Left colon (tissue), 2 donors: ENCODE data around the gene OR2A12. TPM values are rescaled to one million over a fixed set of nuclear protein-coding genes. Genes with fewer than 3 reads are reported as not detected.
"Not testable (repeated sequence)": the region's sequence is repeated elsewhere in the genome, so short reads cannot be mapped to it uniquely, and the experiment has no call there.

Experiments
- ATAC-seq: fragments of 200-7000 bp; cut with Tn5 transposase; one replicate; pipeline ENCODE4 v1.9.1; 2020; ENCODE audit warnings: mild to moderate bottlenecking, moderate library complexity
- DNase-seq, 2 donors: peaks; one replicate each; pipeline ENCODE4 v3.0.0-alpha.2; 2020
- intact Hi-C, 2 donors: fragments of 100-400 bp; cut with DNase I in 1 of 2; cut with micrococcal nuclease in 1 of 2; formaldehyde crosslinking; loops; one replicate each; pipeline versions ENCODE4 v1.11.2 to v1.14.0; 2022; cut with DNase I, micrococcal nuclease
- long read RNA-seq: library from polyadenylated mRNA; unstranded; transcript quantifications from one replicate; pipeline ENCODE4 v2.0.0, GENCODE V29; 2021
- total RNA-seq, 2 donors: library from RNA; stranded (reverse); fragmentation: NEBNext Ultra II Directional; extraction: Animal tissue kit (Norgen Biotek cat#: 25700); gene quantifications; one replicate each; pipeline ENCODE4 v1.2.1, GENCODE V29; 2021
- donor health status: DM: no; HTN: no; CAD: no.
- donor health status: DM: yes; HTN: yes; CAD: no.

Gene OR2A12, protein sequence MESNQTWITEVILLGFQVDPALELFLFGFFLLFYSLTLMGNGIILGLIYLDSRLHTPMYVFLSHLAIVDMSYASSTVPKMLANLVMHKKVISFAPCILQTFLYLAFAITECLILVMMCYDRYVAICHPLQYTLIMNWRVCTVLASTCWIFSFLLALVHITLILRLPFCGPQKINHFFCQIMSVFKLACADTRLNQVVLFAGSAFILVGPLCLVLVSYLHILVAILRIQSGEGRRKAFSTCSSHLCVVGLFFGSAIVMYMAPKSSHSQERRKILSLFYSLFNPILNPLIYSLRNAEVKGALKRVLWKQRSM
- not detected for total RNA-seq
- long read RNA-seq, result 0 reads

- no peak for ATAC-seq
- intact Hi-C loops, result no loop called here
- no peak for DNase-seq
Measured at GRCh38 chr7:144085978-144086377, at the start of gene OR2A12. Gene OR2A12 (plus strand): TSS chr7:144086278. CDS start chr7:144095108, 8,830 bp downstream.

GRCh38 chr7:144036302-144036885, 49.7 kb upstream of the OR2A12 start:
- DNase-seq, result no peak
- ATAC-seq, result no peak
- intact Hi-C loops, result no loop called here

GRCh38 chr7:144037414-144038035, 48.6 kb upstream of the OR2A12 start:
- ATAC-seq (no peak), DNase-seq (no peak)
- intact Hi-C loops, result no loop called here

DNA sequence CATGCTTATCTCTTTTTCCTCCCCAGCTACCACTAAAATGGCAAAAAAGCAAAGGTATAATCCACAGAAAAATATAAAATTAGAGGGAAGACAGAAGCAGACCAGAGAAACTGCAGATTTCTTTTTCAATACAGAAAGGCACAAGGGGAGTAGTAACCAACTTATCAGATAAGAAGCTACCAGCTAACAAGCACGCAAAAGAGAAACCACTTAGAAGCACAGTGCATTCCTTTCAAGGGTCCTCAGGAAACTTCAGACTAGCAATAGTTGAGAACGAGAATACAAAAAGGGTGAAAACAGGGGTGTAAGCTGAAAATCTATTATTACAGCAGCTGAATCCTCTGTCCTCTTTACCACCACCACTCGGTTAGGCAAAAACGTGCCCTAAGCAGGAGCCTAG, 47.2 kb upstream of the OR2A12 start:
- ATAC-seq (no peak), DNase-seq (no peak)
- intact Hi-C loops, result no loop called here

DNA sequence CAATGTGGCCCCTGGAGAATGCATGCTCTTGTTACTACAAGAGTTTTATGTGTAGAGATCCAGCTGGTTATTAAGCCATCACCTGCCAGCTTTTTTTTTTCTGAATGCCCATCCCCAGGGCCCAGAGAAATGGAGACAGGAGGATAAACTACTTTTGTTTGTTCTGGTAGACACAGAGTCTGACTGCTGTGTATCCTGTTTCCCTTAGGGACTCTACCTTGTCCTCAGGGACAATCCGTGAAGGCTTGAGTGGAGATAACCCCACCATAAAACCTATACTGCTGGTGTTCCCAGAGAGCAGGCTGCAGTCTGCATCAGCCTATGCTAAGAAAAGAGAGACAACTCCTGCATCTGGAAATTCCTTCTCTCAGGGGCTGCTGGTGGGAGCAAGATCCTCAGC, 37.4 kb upstream of the OR2A12 start, which contains the start of gene OR2A5:
Gene OR2A5, plus strand, starts transcription at position 301 of the 400 bp plus-strand sequence. CDS start 1,454 bp downstream, outside the sequence.
- no peak for DNase-seq
- intact Hi-C loops, result no loop called here
- no peak for ATAC-seq

DNA sequence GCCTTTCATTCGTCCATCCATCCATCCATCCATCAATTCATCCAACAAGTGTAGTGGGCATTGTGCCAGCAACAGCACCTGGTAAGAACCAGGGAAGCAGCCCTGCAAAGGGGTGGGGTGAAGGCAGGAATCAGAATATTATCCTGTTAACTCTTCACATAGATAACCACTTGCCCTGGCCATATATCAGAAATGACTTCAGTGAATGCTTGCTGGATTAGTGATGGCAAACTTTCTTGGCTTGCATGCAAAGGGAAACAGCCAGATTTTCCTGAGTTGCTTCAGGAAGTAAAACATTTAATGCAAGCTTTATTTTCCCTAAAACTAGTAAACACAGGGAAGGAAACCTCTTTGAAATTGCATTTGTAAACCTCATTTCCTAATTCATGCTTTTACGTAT, 36.6 kb upstream of the OR2A12 start:
- intact Hi-C loops, result no loop called here
- DNase-seq, result no peak
- ATAC-seq, result no peak

DNA sequence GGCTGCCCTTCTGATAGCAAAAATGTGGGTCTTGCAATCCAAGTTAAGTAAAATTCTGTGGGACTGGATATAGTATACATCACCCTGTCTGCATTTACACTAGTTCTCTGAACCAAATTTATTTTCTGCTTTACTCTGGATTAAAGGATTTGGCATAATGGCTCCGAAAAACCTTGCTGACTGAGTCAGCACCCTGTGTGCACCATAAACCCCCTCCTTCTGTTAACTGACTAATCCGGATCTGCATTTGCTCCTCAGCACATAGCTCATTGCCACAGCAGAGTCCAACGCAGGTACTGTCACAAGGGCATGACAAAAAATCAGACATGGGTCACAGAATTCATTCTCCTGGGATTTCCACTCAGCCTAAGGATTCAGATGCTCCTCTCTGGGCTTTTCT, 36.0 kb upstream of the OR2A12 start:
- no peak for DNase-seq
- intact Hi-C loops, result no loop called here
- no peak for ATAC-seq

- ATAC-seq, intact Hi-C loops, DNase-seq: not testable (repeated sequence)
Measured at GRCh38 chr7:144050884-144051283, 35.2 kb upstream of the OR2A12 start.

DNA sequence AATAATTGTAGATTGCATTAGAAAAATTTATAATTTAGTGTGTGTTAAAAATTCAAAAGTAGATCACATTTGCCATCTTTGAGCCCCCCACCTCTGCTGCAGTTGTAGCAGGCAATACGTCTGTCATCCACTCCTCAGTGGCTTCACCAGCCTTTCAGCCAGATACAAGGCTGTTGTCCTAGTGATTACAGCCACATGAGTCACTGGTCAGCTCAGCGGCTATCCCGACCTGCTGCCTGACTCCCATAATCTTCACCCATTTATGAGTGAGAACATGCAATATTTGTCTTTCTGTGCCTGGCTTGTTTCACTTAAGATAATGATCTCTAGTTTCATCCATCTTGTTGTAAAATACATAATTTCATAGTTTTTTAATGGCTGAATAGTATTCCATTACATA, 28.1 kb upstream of the OR2A12 start:
- DNase-seq (no peak), ATAC-seq (no peak)

GRCh38 chr7:144063710-144064109, 22.4 kb upstream of the OR2A12 start:
- ATAC-seq (no peak), DNase-seq (no peak)
- intact Hi-C loops, result no loop called here

More for the DNA sequence above, 28.1 kb upstream of the OR2A12 start:
- intact Hi-C loops, result no loop called here

- no peak for ATAC-seq
- intact Hi-C loops, result no loop called here
- DNase-seq, result no peak
Measured at GRCh38 chr7:144069511-144069910, 16.6 kb upstream of the OR2A12 start, which contains the start of gene OR2A25. Gene OR2A25 (plus strand): TSS chr7:144069811. CDS start chr7:144074220, 4,409 bp downstream.

- no peak for ATAC-seq
- intact Hi-C loops, result no loop called here
- DNase-seq, result no peak
Measured at GRCh38 chr7:144069953-144070352, 16.1 kb upstream of the OR2A12 start.

DNA sequence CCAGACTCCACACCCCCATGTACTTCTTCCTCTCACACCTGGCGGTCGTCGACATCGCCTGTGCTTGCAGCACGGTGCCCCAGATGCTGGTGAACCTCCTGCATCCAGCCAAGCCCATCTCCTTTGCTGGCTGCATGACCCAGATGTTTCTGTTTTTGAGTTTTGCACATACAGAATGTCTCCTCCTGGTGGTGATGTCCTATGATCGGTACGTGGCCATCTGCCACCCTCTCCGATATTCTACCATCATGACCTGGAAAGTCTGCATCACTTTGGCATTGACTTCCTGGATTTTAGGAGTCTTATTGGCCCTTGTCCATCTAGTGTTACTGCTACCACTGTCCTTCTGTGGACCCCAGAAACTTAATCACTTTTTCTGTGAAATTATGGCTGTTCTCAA, 11.7 kb upstream of the OR2A12 start:
- intact Hi-C loops, result no loop called here
- ATAC-seq (no peak), DNase-seq (no peak)

- intact Hi-C loops, result no loop called here
- no peak for DNase-seq
- ATAC-seq, result no peak
Measured at GRCh38 chr7:144086730-144087129, 652 bp downstream of the OR2A12 start.

DNA sequence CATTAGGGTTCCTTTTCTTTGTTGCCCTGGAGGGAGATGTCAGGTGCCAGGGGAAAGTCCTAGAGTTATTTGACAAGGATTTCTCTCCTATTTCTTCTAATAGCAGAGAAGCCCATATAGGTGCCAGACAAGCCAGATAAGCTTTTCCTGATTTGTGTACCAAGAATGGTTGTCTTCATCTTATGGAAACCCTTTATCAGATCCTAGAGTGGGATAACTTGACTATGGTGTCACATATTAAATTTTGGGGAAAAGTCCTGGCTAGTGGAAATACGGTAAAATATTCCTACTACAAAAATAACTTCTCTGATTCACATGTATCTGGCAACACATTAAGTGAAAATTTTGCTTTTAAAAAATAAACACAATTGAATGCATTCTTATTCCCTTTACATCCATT, 1.2 kb downstream of the OR2A12 start:
- DNase-seq, result no peak
- no peak for ATAC-seq
- intact Hi-C loops, result no loop called here

DNA sequence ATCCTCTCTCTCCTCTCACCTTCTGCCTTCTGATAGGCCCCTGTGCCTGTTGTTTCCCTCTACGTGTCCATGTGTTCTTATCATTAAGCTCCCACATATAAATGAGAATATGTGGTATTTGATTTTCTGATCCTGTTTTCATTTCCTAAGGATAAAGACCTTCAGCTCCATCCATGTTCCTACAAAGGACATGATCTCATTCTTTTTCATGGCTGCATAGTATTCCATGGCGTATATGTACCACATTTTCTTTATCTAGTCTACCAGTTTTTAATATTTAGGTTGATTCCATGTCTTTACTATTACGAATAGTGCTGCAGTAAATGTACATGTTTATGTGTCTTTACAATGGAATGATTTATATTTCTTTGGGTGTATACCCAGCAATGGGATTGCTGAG, 4.6 kb downstream of the OR2A12 start:
- DNase-seq, result no peak
- ATAC-seq, result no peak
- intact Hi-C loops, result no loop called here

- ATAC-seq, result no peak
- intact Hi-C loops, result no loop called here
- DNase-seq, result no peak
Measured at GRCh38 chr7:144098776-144099175, 12.7 kb downstream of the OR2A12 start.

DNA sequence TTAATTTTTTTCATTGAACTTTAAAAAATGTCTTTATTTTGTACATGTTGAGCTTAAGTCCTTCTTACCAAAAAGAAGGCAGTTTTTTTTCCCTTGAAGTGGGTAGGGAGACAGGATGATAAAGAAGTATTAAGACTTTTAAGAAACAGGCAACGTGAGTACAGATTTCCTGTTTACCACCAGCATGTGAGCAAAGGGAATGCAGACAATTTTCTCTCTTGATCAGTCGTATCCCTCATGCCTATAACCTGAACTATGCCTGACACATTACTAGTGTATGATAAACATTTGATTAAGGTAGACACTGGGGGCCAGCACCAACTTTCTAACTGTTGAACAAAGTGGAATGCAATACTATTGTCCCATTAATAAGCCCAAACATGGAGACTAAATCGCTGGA, 14.5 kb downstream of the OR2A12 start:
- DNase-seq (no peak), ATAC-seq (no peak)
- intact Hi-C loops, result no loop called here

GRCh38 chr7:144102041-144102440, 16.0 kb downstream of the OR2A12 start:
- intact Hi-C loops, result no loop called here
- ATAC-seq, result no peak
- DNase-seq, result no peak

DNA sequence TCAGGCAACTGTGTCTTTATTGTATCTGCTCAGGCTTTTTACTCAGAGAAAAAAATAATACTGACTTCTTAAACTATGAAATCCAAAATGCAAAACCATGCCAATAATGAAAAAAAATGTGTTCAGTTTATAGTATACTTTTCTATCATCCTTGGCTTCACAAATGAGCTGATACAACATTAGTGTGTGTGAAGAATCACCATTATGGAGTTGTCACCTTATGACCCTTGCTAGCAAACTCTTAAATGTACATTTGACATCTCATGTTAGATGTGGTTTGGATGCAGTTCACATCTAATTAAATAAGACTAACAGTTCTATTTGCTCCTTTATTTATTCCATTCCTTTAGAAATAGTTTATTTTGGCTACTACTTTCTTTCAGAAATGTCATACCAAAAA, 19.1 kb downstream of the OR2A12 start:
- DNase-seq (no peak), ATAC-seq (no peak)
- intact Hi-C loops, result no loop called here
